DND-41 (cell line): ENCODE results near the gene TMEFF2.

Source experiments
- ATAC-seq: fragments of 200-7000 bp; cut with Tn5 transposase; 3 replicates; pipeline ENCODE4 v1.9.1; 2021; ENCODE audit warnings: low read depth; ENCODE audit not compliant: insufficient read depth
- DNase-seq: peaks from one replicate; pipeline ENCODE4 v3.0.0-alpha.2; 2020
- H2AFZ ChIP-seq: 2 replicates; pipeline ENCODE4 v1.6.0; 2012; ENCODE audit warnings: low read depth, low read length
- H3K27ac ChIP-seq: 2 replicates; pipeline ENCODE4 v1.5.1; 2012; ENCODE audit warnings: low read length, inconsistent platforms
- H3K27me3 ChIP-seq: fragments of 200-600 bp; sonication (generic); 2 replicates; pipeline ENCODE4 v1.6.0; 2012; ENCODE audit warnings: low read length, mild to moderate bottlenecking, inconsistent platforms; ENCODE audit not compliant: insufficient read depth, poor library complexity
- H3K36me3 ChIP-seq: 2 replicates; pipeline ENCODE4 v1.5.1; 2012; ENCODE audit warnings: low read length, inconsistent platforms; ENCODE audit not compliant: insufficient read depth
- H3K4me1 ChIP-seq: 2 replicates; pipeline ENCODE4 v1.5.1; 2012; ENCODE audit warnings: mild to moderate bottlenecking, low read length; ENCODE audit not compliant: insufficient read depth
- H3K4me2 ChIP-seq: 2 replicates; pipeline ENCODE4 v1.6.0; 2012; ENCODE audit warnings: mild to moderate bottlenecking, moderate library complexity, low read length, inconsistent platforms; ENCODE audit not compliant: insufficient read depth
- H3K4me3 ChIP-seq, 2 experiments: fragments of 200-600 bp in 1 of 2; shearing (Covaris generic) in 1 of 2; 2 replicates each; pipeline ENCODE4 v1.5.1; 2012 to 2016; ENCODE audit warnings: inconsistent platforms in 2 of 2, low read length in 2 of 2, mild to moderate bottlenecking in 2 of 2, low read depth in 1 of 2, moderate library complexity in 1 of 2
- H3K79me2 ChIP-seq: 2 replicates; pipeline ENCODE4 v1.6.0; 2012; ENCODE audit warnings: low read length, inconsistent platforms; ENCODE audit not compliant: insufficient read depth
- H3K9ac ChIP-seq: 2 replicates; pipeline ENCODE4 v1.6.0; 2012; ENCODE audit warnings: low read depth, mild to moderate bottlenecking, inconsistent platforms, low read length, moderate library complexity
- H3K9me3 ChIP-seq: 2 replicates; pipeline ENCODE4 v1.5.1; 2012; ENCODE audit warnings: low read length, moderate library complexity, mild to moderate bottlenecking, inconsistent platforms; ENCODE audit not compliant: insufficient read depth, severe bottlenecking
- H4K20me1 ChIP-seq: 2 replicates; pipeline ENCODE4 v1.6.0; 2012; ENCODE audit warnings: low read length; ENCODE audit not compliant: insufficient read depth
- EZH2 ChIP-seq: IDR thresholded peaks from 3 replicates; pipeline ENCODE4 v1.6.1; 2012; ENCODE audit warnings: borderline replicate concordance, low read depth, mild to moderate bottlenecking, moderate library complexity, low read length, inconsistent platforms; ENCODE audit not compliant: severe bottlenecking
- TF ChIP-seq, protein P1 (sequence below): IDR thresholded peaks from 2 replicates; pipeline ENCODE4 v1.5.1; 2012; ENCODE audit warnings: borderline replicate concordance, low read length, moderate library complexity, mild to moderate bottlenecking; ENCODE audit not compliant: poor library complexity, severe bottlenecking; ENCODE audit errors: extremely low read depth

TMEFF2 gene

DNA sequence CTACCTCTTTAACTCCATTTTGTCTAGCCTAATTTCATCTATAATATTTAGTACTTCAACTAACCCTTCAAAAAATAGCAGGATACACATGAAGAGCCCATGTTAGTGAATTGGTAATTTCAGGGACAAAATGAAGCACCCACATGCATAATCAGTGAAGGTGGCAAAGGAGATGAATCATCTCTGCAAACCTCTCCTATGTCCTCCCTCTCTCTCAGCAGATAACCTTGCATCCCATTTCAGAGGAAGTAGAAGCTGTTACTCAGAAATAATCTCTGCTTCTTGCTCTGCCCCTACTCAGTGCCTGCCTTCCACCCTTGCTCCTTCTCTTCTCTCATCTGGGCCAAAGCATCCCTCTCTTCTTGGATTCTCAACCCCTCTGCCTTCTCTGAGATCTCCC, 287.6 kb downstream of the TMEFF2 start:
- H3K4me3 ChIP-seq = no peak overlapping the region
- no peaks in the 10 kb centered on the region for H3K4me1 ChIP-seq
- TF ChIP-seq, protein P1, sequence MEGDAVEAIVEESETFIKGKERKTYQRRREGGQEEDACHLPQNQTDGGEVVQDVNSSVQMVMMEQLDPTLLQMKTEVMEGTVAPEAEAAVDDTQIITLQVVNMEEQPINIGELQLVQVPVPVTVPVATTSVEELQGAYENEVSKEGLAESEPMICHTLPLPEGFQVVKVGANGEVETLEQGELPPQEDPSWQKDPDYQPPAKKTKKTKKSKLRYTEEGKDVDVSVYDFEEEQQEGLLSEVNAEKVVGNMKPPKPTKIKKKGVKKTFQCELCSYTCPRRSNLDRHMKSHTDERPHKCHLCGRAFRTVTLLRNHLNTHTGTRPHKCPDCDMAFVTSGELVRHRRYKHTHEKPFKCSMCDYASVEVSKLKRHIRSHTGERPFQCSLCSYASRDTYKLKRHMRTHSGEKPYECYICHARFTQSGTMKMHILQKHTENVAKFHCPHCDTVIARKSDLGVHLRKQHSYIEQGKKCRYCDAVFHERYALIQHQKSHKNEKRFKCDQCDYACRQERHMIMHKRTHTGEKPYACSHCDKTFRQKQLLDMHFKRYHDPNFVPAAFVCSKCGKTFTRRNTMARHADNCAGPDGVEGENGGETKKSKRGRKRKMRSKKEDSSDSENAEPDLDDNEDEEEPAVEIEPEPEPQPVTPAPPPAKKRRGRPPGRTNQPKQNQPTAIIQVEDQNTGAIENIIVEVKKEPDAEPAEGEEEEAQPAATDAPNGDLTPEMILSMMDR = no peak
- no peak for TF ChIP-seq EZH2
- H3K9ac ChIP-seq = no peak overlapping the region
- H3K27ac ChIP-seq = no peak overlapping the region
- no peaks in the 10 kb centered on the region for H4K20me1 ChIP-seq
- H3K27me3 ChIP-seq = peaks cover 6% of the 10 kb centered on the region
- no peaks in the 10 kb centered on the region for H3K79me2 ChIP-seq
- no peak overlapping the region for H2AFZ ChIP-seq
- no peak for DNase-seq
- no peak for ATAC-seq
- H3K4me2 ChIP-seq = no peak overlapping the region
- no peaks in the 10 kb centered on the region for H3K9me3 ChIP-seq
- H3K36me3 ChIP-seq = no peaks in the 10 kb centered on the region

GRCh38 chr2:191905336-191905735, 289.4 kb downstream of the TMEFF2 start:
- DNase-seq (no peak), ATAC-seq (no peak)
- TF ChIP-seq, protein P1 = no peak
- no peak for TF ChIP-seq EZH2
- no peaks in the 10 kb centered on the region for H3K4me1 ChIP-seq
- H4K20me1 ChIP-seq = no peaks in the 10 kb centered on the region
- no peak overlapping the region for H3K27ac ChIP-seq
- no peaks in the 10 kb centered on the region for H3K79me2 ChIP-seq
- H3K36me3 ChIP-seq = no peaks in the 10 kb centered on the region
- no peak overlapping the region for H3K4me3 ChIP-seq
- no peak overlapping the region for H2AFZ ChIP-seq
- H3K9me3 ChIP-seq = peaks cover 4% of the 10 kb centered on the region
- no peak overlapping the region for H3K4me2 ChIP-seq
- H3K27me3 ChIP-seq = peaks cover 3% of the 10 kb centered on the region
- no peak overlapping the region for H3K9ac ChIP-seq

GRCh38 chr2:191901031-191901430, 293.7 kb downstream of the TMEFF2 start:
- H3K9ac ChIP-seq = no peak overlapping the region
- DNase-seq (no peak), ATAC-seq (no peak)
- no peaks in the 10 kb centered on the region for H3K79me2 ChIP-seq
- H3K4me3 ChIP-seq = no peak overlapping the region
- H2AFZ ChIP-seq = no peak overlapping the region
- H3K4me1 ChIP-seq = no peaks in the 10 kb centered on the region
- H3K4me2 ChIP-seq = no peak overlapping the region
- H3K27ac ChIP-seq = no peak overlapping the region
- TF ChIP-seq EZH2 = no peak
- TF ChIP-seq, protein P1 = no peak
- H3K27me3 ChIP-seq = peaks cover 3% of the 10 kb centered on the region
- H3K36me3 ChIP-seq = no peaks in the 10 kb centered on the region
- H4K20me1 ChIP-seq = no peaks in the 10 kb centered on the region
- peaks cover 4% of the 10 kb centered on the region for H3K9me3 ChIP-seq

DNA sequence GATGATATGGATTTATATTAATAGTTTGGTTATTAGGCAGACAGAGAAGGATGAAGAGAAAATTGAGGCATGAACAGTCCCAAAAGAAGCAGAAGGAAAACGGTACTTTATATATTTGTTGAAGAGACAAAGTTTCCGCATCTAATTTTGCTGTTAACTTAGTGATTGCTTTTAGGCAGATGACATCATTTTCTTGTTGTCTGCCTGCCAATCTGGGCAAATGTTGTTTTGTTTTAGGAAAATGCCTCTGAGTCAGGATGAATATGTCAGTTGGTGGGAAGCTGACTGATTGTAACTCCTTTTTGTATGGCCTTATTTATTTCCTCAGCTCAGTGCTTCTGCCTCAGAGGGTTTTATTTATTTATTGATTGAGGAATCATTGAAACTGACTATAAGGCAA, 295.3 kb downstream of the TMEFF2 start:
- ATAC-seq = no peak
- no peak overlapping the region for H3K4me2 ChIP-seq
- H4K20me1 ChIP-seq = no peaks in the 10 kb centered on the region
- H2AFZ ChIP-seq = no peak overlapping the region
- no peaks in the 10 kb centered on the region for H3K79me2 ChIP-seq
- DNase-seq = no peak
- H3K9me3 ChIP-seq = peaks cover 4% of the 10 kb centered on the region
- no peak overlapping the region for H3K9ac ChIP-seq
- no peak overlapping the region for H3K4me3 ChIP-seq
- no peaks in the 10 kb centered on the region for H3K4me1 ChIP-seq
- H3K27me3 ChIP-seq = peaks cover 5% of the 10 kb centered on the region
- no peaks in the 10 kb centered on the region for H3K36me3 ChIP-seq
- no peak overlapping the region for H3K27ac ChIP-seq
- TF ChIP-seq, protein P1 = no peak
- no peak for TF ChIP-seq EZH2
